Dedifferentiated amniotic fluid mesenchymal stem cell (primary cell): Measurements from ENCODE around the gene BTBD1.
"Not testable (repeated sequence)": the region's sequence is repeated elsewhere in the genome, so short reads cannot be mapped to it uniquely, and the experiment has no call there.

ENCODE experiments used
- DNase-seq: peaks from one replicate; pipeline ENCODE4 v3.0.0-alpha.2; 2016; ENCODE audit errors: extremely low spot score

The BTBD1 gene

GRCh38 chr15:83057696-83058376 is 9.2 kb downstream of the BTBD1 start:
- no peak for DNase-seq

- DNase-seq: no peak
These were observed 10.1 kb downstream of the BTBD1 start for GRCh38 chr15:83057002-83057401.

DNA sequence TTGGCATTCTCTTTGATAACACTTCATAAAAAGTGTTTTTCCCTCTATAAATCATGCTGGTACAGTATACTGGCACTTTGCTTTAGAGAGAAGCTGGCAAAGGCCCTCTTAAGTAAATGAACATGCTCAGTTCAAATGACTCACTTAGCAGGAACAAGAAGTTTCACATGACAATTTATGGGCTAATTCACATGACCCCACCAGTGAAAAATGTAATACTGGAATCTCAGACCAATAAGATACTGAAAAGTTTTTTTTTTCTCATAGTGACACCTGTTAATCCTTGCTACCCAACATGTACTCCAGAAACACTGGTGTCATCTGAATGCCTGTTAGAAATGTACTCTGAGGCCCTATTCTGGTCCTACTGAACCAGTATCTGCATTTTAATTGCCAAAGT is 13.9 kb downstream of the BTBD1 start:
- no peak for DNase-seq

GRCh38 chr15:83046558-83047127 is 20.4 kb downstream of the BTBD1 start:
- DNase-seq: peak; percentile 22

DNA sequence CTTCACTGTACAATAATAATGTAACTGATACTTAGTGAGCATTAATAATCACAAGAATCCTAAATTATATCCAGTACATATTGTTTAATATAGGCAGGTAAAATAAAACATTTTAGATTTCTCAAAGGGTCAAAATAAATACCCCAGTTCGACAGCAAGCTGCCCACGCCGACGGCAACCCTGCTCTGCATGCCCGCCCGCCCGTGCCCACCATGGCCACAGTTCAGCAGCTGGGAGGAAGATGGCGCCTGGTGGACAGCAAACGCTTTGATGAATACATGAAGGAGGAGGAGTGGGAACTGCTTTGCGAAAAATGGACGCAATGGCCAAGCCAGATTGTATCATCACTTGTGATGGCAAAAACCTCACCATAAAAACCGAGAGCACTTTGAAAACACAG is 22.9 kb downstream of the BTBD1 start:
- no peak for DNase-seq

GRCh38 chr15:83039206-83039605 is 27.8 kb downstream of the BTBD1 start:
- no peak for DNase-seq

DNA sequence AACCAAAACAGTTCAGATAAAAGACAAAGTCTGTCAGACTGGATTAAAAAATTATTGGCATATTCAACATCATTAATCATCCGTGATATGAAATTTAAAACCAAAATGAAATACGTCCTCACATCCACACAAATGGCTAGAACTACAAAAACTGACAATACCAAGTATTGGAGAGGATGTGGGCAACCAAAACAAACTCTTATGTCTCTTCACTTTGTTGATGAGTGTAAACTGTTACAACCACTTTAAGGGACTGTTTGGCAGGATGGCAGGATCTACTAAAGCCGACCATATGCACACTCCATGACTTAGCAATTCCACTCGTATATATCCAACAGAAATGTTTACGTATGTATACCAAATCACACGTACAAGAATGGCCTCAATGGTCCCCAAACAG is 30.8 kb downstream of the BTBD1 start:
- DNase-seq: no peak

DNA sequence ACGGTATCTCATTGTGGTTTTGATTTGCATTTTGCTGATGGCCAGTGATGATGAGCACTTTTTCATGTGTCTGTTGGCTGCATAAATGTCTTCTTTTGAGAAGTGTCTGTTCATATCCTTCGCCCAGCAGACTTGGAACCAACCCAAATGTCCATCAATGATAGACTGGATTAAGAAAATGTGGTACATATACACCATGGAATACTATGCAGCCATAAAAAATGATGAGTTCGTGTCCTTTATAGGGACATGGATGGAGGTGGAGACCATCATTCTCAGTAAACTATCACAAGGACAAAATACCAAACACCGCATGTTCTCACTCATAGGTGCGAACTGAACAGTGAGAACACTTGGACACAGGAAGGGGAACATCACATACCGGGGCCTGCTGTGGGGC is 35.8 kb downstream of the BTBD1 start:
- not testable (repeated sequence) for DNase-seq

GRCh38 chr15:83030021-83030420 is 37.0 kb downstream of the BTBD1 start:
- DNase-seq: no peak

- DNase-seq: no peak
These were observed 48.6 kb downstream of the BTBD1 start for GRCh38 chr15:83018436-83018835.

GRCh38 chr15:83016906-83017305 is 50.1 kb downstream of the BTBD1 start:
- no peak for DNase-seq

DNA sequence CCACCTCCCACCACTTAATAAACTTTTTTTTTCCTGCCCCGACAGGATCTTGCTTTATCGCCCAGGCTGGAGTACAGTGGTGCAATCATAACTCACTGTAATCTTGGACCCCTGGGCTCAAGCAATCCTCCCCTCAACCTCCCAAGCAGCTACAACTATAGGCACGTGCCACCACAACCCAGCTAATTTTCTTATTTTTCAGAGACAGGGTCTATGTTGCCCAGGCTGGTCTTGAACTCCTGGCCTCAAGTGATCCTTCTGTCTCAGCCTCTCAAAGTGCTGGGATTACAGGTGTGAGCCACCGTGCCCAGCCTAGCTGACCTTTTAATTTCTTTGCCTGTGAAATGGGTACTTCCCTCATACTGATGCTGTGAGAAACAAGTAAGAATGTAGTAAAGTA is 51.7 kb downstream of the BTBD1 start:
- DNase-seq: no peak

- DNase-seq: no peak
These were observed 52.8 kb downstream of the BTBD1 start for GRCh38 chr15:83014205-83014653.

- no peak for DNase-seq
These were observed 54.4 kb downstream of the BTBD1 start for GRCh38 chr15:83012636-83013035.

GRCh38 chr15:83012076-83012426 is 55.0 kb downstream of the BTBD1 start:
- no peak for DNase-seq

- peak; percentile 80 for DNase-seq
These were observed 55.6 kb downstream of the BTBD1 start, which contains the start of gene C15orf40 for GRCh38 chr15:83011271-83012075. C15orf40 (minus strand) TSS chr15:83011639; CDS start chr15:83011607, 32 bp downstream.

GRCh38 chr15:83010709-83011270 is 56.3 kb downstream of the BTBD1 start:
- DNase-seq: peak; percentile 76

- DNase-seq: not testable (repeated sequence)
These were observed 66.4 kb downstream of the BTBD1 start for GRCh38 chr15:83000672-83001031.

DNA sequence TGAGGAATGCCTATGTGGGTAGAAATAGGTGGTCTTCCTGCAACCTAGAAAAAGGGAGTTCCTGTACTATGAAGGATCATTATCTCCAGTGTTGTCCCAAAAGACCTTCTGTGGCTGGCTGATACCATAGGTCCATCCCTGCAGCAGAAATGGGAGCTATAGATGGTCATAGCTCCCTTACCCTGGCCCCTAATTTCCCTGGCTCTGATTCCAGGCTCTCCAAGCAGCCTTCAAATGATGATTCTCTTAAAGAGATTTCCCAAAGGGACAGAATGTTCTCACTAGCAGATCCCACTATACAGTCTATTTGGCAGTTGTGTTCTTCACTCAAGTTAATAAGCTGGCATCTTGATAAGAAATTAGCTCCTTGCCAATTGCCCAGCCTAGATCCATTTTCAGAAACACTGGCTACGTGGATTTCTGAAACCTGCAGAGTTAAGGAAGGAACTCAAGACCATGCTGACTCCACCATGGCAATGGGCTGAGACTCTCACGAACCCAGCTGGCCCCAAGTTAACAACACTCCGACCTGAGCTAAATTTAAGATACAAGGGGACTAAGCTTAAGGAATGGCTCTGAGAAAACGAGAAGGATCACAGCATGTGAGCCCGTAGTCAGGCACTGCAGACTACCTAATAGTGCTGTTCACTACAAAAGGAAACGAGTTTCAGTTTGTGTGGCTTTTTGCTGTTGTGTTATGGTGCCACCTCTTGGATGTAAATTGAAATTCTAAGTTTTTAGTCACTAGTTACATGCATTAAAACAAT is 67.0 kb downstream of the BTBD1 start:
- DNase-seq: peak; percentile 48

GRCh38 chr15:82999426-82999825 is 67.6 kb downstream of the BTBD1 start:
- no peak for DNase-seq

DNA sequence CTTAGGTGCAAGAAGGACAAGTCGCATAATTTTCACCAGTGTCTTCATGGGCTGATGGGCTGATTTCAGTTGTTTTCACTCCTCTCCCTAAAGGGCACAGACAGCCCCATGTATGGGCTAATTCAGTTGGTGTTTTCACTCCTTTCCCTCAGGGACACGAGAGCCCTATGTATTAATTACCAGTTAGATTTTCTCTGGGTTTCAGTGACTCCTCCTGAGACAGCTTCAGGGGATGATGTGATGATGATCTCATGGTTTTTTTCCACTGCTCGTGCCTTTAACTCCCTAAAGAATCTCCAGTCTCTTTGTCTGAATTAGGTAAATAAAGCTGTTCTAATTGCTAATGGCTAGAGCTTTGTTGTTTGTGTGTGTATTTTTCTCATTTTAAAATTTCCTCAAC is 71.1 kb downstream of the BTBD1 start:
- no peak for DNase-seq

GRCh38 chr15:82995076-82995475 is 72.0 kb downstream of the BTBD1 start:
- no peak for DNase-seq
